SK-N-SH (cell line): ENCODE measurements around the gene MRAP2. TPM values are rescaled to one million over a fixed set of nuclear protein-coding genes. Genes with fewer than 3 reads are reported as not detected.

Source experiments
- CTCF ChIA-PET: fragments of 300-600, 350-600 bp; formaldehyde crosslinking; extraction: SDS; loops from one replicate; lab custom pipeline; 2021; lab: Yijun Ruan, JAX
- POLR2A ChIA-PET: fragments of 350-600 bp; sonication (Branson Sonifier 250); formaldehyde crosslinking; extraction: SDS; loops from one replicate; lab custom pipeline; 2020; ENCODE audit warnings: antibody characterized with exemption, inconsistent platforms; lab: Yijun Ruan, JAX
- DNase-seq: peaks from one replicate; pipeline ENCODE4 v3.0.0; 2012
- H2AFZ ChIP-seq: fragments of 200-600 bp; sonication (generic); 2 replicates; pipeline ENCODE4 v1.8.1; 2016; ENCODE audit warnings: antibody characterized with exemption, mild to moderate bottlenecking, low read depth
- H3F3A ChIP-seq: fragments of 200-600 bp; sonication (generic); replicated peaks from 2 replicates; pipeline ENCODE3; 2016; ENCODE audit warnings: antibody characterized with exemption, mild to moderate bottlenecking; ENCODE audit not compliant: insufficient read depth
- H3K27ac ChIP-seq, 2 experiments: fragments of 200-500 bp in 1 of 2; fragments of 200-600 bp in 1 of 2; sonication (Bioruptor generic) in 1 of 2; sonication (generic), shearing (Covaris generic) in 1 of 2; 2 replicates each; pipeline versions ENCODE4 v1.5.1 to v1.6.1; 2014 to 2016; ENCODE audit warnings: low read depth in 2 of 2, inconsistent platforms in 1 of 2, low read length in 1 of 2, mild to moderate bottlenecking in 1 of 2, mixed read lengths in 1 of 2
- H3K27me3 ChIP-seq: fragments of 200-600 bp; sonication (generic), shearing (Covaris generic); 2 replicates; pipeline ENCODE4 v1.6.1; 2016; ENCODE audit warnings: mixed run types; ENCODE audit not compliant: insufficient read depth
- H3K36me3 ChIP-seq, 2 experiments: fragments of 200-500 bp in 1 of 2; fragments of 200-600 bp in 1 of 2; sonication (Bioruptor generic) in 1 of 2; sonication (generic) in 1 of 2; replicated peaks in 1 of 2; 2 replicates each; pipeline versions ENCODE3 to v1.5.1; 2014 to 2016; ENCODE audit warnings: low read length in 1 of 2, mild to moderate bottlenecking in 1 of 2; ENCODE audit not compliant: insufficient read depth in 2 of 2, control insufficient read depth in 1 of 2
- H3K4me1 ChIP-seq, 2 experiments: fragments of 200-500 bp in 1 of 2; fragments of 200-600 bp in 1 of 2; sonication (Bioruptor generic) in 1 of 2; sonication (generic), shearing (Covaris generic) in 1 of 2; 2 replicates each; pipeline versions ENCODE4 v1.5.1 to v1.6.1; 2014 to 2016; ENCODE audit warnings: low read depth in 1 of 2, low read length in 1 of 2, mixed run types in 1 of 2; ENCODE audit not compliant: insufficient read depth in 2 of 2, control insufficient read depth in 1 of 2
- H3K4me2 ChIP-seq: fragments of 200-600 bp; sonication (generic), shearing (Covaris generic); 2 replicates; pipeline ENCODE4 v1.6.1; 2017; ENCODE audit warnings: mixed run types
- H3K4me3 ChIP-seq, 2 experiments: fragments of 200-500 bp in 1 of 2; fragments of 200-600 bp in 1 of 2; sonication (Bioruptor generic) in 1 of 2; sonication (generic), shearing (Covaris generic) in 1 of 2; 2 replicates each; pipeline versions ENCODE4 v1.5.1 to v1.8.1; 2014 to 2016; ENCODE audit warnings: low read depth in 2 of 2, inconsistent platforms in 1 of 2, low read length in 1 of 2, mild to moderate bottlenecking in 1 of 2, mixed read lengths in 1 of 2, moderate library complexity in 1 of 2
- H3K79me2 ChIP-seq: fragments of 200-600 bp; sonication (generic); 2 replicates; pipeline ENCODE4 v1.8.1; 2017; ENCODE audit warnings: mild to moderate bottlenecking; ENCODE audit not compliant: insufficient read depth
- H3K9ac ChIP-seq: fragments of 200-600 bp; sonication (generic); 2 replicates; pipeline ENCODE4 v1.6.1; 2017; ENCODE audit warnings: mixed run types
- H3K9me2 ChIP-seq: fragments of 200-600 bp; sonication (generic); 2 replicates; pipeline ENCODE4 v1.6.1; 2017; ENCODE audit warnings: mixed run types
- H3K9me3 ChIP-seq: fragments of 200-600 bp; sonication (generic); 2 replicates; pipeline ENCODE4 v1.6.1; 2017; ENCODE audit warnings: mixed run types, mild to moderate bottlenecking, moderate library complexity
- H4K20me1 ChIP-seq: fragments of 200-600 bp; sonication (generic); 2 replicates; pipeline ENCODE4 v1.6.1; 2017; ENCODE audit warnings: mild to moderate bottlenecking, mixed run types; ENCODE audit not compliant: insufficient read depth
- CHD2 ChIP-seq: fragments of 150-350 bp; IDR thresholded peaks from 2 replicates; pipeline ENCODE4 v1.6.1; 2018; ENCODE audit warnings: low read length; ENCODE audit not compliant: partially characterized antibody
- EP300 ChIP-seq, 2 experiments: IDR thresholded peaks; 2 replicates each; pipeline versions ENCODE4 v1.4.0 to v1.6.1; 2012; ENCODE audit warnings: borderline replicate concordance in 1 of 2, low read depth in 1 of 2, low read length in 1 of 2
- FOSL2 ChIP-seq: IDR thresholded peaks from 2 replicates; pipeline ENCODE4 v1.4.0; 2012; ENCODE audit warnings: low read depth, mild to moderate bottlenecking, moderate library complexity, borderline replicate concordance
- FOXJ3 ChIP-seq: sonication (generic); formaldehyde crosslinking; IDR thresholded peaks from 2 replicates; pipeline ENCODE4 v1.5.1; 2020; ENCODE audit warnings: mild to moderate bottlenecking, missing genetic modification reagents
- FOXM1 ChIP-seq: IDR thresholded peaks from 2 replicates; pipeline ENCODE4 v1.4.0; 2012; ENCODE audit warnings: low read depth, mild to moderate bottlenecking
- GABPA ChIP-seq: IDR thresholded peaks from 2 replicates; pipeline ENCODE4 v1.4.0; 2012; ENCODE audit warnings: low read depth, mild to moderate bottlenecking
- IRF3 ChIP-seq: fragments of 150-350 bp; IDR thresholded peaks from 2 replicates; pipeline ENCODE4 v1.6.1; 2016; ENCODE audit warnings: mild to moderate bottlenecking, low read depth, low read length
- MXI1 ChIP-seq: IDR thresholded peaks from 2 replicates; pipeline ENCODE4 v1.6.1; 2012; ENCODE audit warnings: mild to moderate bottlenecking, low read depth, low read length, improper control_type of control experiment
- NFIC ChIP-seq: IDR thresholded peaks from 2 replicates; pipeline ENCODE4 v1.4.0; 2012; ENCODE audit warnings: borderline replicate concordance
- NRF1 ChIP-seq: IDR thresholded peaks from 2 replicates; pipeline ENCODE4 v1.6.1; 2012; ENCODE audit warnings: low read depth, mild to moderate bottlenecking, low read length
- RAD21 ChIP-seq: IDR thresholded peaks from 2 replicates; pipeline ENCODE4 v1.6.1; 2012; ENCODE audit warnings: mild to moderate bottlenecking, low read length
- RCOR1 ChIP-seq: fragments of 150-350 bp; IDR thresholded peaks from 2 replicates; pipeline ENCODE4 v1.6.1; 2017; ENCODE audit warnings: antibody characterized with exemption, low read length
- RFX5 ChIP-seq: IDR thresholded peaks from 2 replicates; pipeline ENCODE4 v1.6.1; 2012; ENCODE audit warnings: mild to moderate bottlenecking, improper control_type of control experiment, low read length
- RXRA ChIP-seq: IDR thresholded peaks from 2 replicates; pipeline ENCODE4 v1.4.0; 2012; ENCODE audit warnings: low read depth, mild to moderate bottlenecking, borderline replicate concordance
- SMC3 ChIP-seq: IDR thresholded peaks from 2 replicates; pipeline ENCODE4 v1.6.1; 2012; ENCODE audit warnings: low read depth, low read length, improper control_type of control experiment
- TCF12 ChIP-seq: IDR thresholded peaks from 2 replicates; pipeline ENCODE4 v1.4.0; 2012
- TEAD4 ChIP-seq: IDR thresholded peaks from 2 replicates; pipeline ENCODE4 v1.4.0; 2012; ENCODE audit warnings: mild to moderate bottlenecking, borderline replicate concordance; ENCODE audit not compliant: insufficient read depth
- YY1 ChIP-seq: IDR thresholded peaks from 2 replicates; pipeline ENCODE4 v1.4.0; 2012; ENCODE audit warnings: low read depth, mild to moderate bottlenecking
- WGBS: methylation state at CpG from one replicate; pipeline ENCODE4 v1.1.6; 2017; ENCODE audit warnings: low lambda C conversion rate; 5-methylcytosine and 5-hydroxymethylcytosine counted together
- polyA plus RNA-seq, 3 experiments: library from polyadenylated mRNA; depleted of rRNA; stranded (reverse); fragments of >200 nt; gene quantifications; 2 replicates each; pipeline ENCODE4 v1.2.3, GENCODE V29; 2012
- TF ChIP-seq, protein P1 (sequence below): IDR thresholded peaks from 2 replicates; pipeline ENCODE4; 2012
- TF ChIP-seq, protein P2 (sequence below): IDR thresholded peaks from 2 replicates; pipeline ENCODE4 v1.4.0; 2012; ENCODE audit warnings: low read depth, borderline replicate concordance
- TF ChIP-seq, protein P3 (sequence below): fragments of 200-600 bp; sonication (generic); IDR thresholded peaks from 2 replicates; pipeline ENCODE4 v1.6.1; 2017; ENCODE audit warnings: antibody characterized with exemption, mild to moderate bottlenecking, moderate library complexity
- TF ChIP-seq, protein P4 (sequence below): fragments of 150-350 bp; IDR thresholded peaks from 2 replicates; pipeline ENCODE4 v1.6.1; 2017; ENCODE audit warnings: antibody characterized with exemption, low read length, low read depth, borderline replicate concordance
- TF ChIP-seq, protein P5 (sequence below): IDR thresholded peaks from 2 replicates; pipeline ENCODE4 v1.4.0; 2012; ENCODE audit warnings: low read depth, borderline replicate concordance

The MRAP2 gene
- polyA plus RNA-seq, 1 of the 3 experiments (the other 2 are of a cell fraction), result 0.12 TPM

DNA sequence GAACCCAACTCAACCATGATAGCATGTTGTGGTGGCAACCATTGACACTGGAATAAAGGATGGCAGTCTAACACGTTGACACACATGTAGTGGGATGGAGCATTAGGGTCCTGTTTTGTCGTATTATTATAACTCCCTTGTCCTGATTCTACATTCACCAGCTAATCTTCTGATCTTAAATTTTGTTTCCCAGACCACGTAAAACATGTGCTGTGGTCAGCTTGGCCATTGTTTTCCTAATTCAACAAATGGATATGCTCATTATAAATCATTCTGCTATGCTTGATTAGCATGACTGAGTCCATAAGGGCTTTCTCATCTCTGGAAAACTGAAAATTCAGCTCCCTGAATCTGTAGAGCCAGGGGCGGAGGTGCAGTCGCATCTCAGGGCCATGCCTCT lies 15.0 kb downstream of the MRAP2 start (continued):
- TF ChIP-seq MXI1 (0 out of 2 replicates have a peak, but pooled peaks have one; percentile 18), RFX5 (no peak), CHD2 (peak; percentile 22), YY1 (no peak), FOXM1 (no peak), RCOR1 (peak; percentile 56; the same call in 1 of the 2 replicates), RAD21 (0 out of 2 replicates have a peak, but pooled peaks have one; percentile 3), FOSL2 (no peak)
- TF ChIP-seq, protein P1, sequence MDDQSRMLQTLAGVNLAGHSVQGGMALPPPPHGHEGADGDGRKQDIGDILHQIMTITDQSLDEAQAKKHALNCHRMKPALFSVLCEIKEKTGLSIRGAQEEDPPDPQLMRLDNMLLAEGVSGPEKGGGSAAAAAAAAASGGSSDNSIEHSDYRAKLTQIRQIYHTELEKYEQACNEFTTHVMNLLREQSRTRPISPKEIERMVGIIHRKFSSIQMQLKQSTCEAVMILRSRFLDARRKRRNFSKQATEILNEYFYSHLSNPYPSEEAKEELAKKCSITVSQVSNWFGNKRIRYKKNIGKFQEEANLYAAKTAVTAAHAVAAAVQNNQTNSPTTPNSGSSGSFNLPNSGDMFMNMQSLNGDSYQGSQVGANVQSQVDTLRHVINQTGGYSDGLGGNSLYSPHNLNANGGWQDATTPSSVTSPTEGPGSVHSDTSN, result no peak

- no peaks in the 10 kb centered on the region for H3K36me3 ChIP-seq
- TF ChIP-seq SMC3, result no peak
- TF ChIP-seq GABPA, result no peak
- no peak for TF ChIP-seq TEAD4
- no peak for TF ChIP-seq CHD2
- no peak for TF ChIP-seq EP300 (IDR thresholded peaks at IDR 0.05; ENCODE audit: borderline replicate concordance in 1 of 2, low read depth in 1 of 2, low read length in 1 of 2)
- no peak for TF ChIP-seq FOXJ3 (CRISPR knock-in tag)
- TF ChIP-seq MXI1, result no peak
- no peak for TF ChIP-seq RAD21
- no peak for TF ChIP-seq IRF3
- TF ChIP-seq TCF12, result no peak
- TF ChIP-seq, protein P2, sequence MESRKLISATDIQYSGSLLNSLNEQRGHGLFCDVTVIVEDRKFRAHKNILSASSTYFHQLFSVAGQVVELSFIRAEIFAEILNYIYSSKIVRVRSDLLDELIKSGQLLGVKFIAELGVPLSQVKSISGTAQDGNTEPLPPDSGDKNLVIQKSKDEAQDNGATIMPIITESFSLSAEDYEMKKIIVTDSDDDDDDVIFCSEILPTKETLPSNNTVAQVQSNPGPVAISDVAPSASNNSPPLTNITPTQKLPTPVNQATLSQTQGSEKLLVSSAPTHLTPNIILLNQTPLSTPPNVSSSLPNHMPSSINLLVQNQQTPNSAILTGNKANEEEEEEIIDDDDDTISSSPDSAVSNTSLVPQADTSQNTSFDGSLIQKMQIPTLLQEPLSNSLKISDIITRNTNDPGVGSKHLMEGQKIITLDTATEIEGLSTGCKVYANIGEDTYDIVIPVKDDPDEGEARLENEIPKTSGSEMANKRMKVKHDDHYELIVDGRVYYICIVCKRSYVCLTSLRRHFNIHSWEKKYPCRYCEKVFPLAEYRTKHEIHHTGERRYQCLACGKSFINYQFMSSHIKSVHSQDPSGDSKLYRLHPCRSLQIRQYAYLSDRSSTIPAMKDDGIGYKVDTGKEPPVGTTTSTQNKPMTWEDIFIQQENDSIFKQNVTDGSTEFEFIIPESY, result no peak
- TF ChIP-seq, protein P3, sequence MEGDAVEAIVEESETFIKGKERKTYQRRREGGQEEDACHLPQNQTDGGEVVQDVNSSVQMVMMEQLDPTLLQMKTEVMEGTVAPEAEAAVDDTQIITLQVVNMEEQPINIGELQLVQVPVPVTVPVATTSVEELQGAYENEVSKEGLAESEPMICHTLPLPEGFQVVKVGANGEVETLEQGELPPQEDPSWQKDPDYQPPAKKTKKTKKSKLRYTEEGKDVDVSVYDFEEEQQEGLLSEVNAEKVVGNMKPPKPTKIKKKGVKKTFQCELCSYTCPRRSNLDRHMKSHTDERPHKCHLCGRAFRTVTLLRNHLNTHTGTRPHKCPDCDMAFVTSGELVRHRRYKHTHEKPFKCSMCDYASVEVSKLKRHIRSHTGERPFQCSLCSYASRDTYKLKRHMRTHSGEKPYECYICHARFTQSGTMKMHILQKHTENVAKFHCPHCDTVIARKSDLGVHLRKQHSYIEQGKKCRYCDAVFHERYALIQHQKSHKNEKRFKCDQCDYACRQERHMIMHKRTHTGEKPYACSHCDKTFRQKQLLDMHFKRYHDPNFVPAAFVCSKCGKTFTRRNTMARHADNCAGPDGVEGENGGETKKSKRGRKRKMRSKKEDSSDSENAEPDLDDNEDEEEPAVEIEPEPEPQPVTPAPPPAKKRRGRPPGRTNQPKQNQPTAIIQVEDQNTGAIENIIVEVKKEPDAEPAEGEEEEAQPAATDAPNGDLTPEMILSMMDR, result no peak
- no peak for TF ChIP-seq FOXM1
- TF ChIP-seq NFIC, result no peak
- no peak for TF ChIP-seq NRF1
- no peak for TF ChIP-seq RFX5
- no peak for TF ChIP-seq RXRA
- TF ChIP-seq FOSL2, result no peak
- TF ChIP-seq, protein P4, sequence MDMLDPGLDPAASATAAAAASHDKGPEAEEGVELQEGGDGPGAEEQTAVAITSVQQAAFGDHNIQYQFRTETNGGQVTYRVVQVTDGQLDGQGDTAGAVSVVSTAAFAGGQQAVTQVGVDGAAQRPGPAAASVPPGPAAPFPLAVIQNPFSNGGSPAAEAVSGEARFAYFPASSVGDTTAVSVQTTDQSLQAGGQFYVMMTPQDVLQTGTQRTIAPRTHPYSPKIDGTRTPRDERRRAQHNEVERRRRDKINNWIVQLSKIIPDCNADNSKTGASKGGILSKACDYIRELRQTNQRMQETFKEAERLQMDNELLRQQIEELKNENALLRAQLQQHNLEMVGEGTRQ, result no peak
- TF ChIP-seq, protein P5, sequence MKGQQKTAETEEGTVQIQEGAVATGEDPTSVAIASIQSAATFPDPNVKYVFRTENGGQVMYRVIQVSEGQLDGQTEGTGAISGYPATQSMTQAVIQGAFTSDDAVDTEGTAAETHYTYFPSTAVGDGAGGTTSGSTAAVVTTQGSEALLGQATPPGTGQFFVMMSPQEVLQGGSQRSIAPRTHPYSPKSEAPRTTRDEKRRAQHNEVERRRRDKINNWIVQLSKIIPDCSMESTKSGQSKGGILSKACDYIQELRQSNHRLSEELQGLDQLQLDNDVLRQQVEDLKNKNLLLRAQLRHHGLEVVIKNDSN, result no peak
- TF ChIP-seq, all 33 proteins: peak for 0
- ChIA-PET POLR2A (no interaction called here), CTCF (interaction anchor here (0.9 kb wide), 1 partner anchor 18 kb away, joined by 4 read pairs; no protein-coding TSS in a partner anchor)
- Histone ChIP-seq H3K79me2 (no peaks in the 10 kb centered on the region), H3K4me2 (no peak overlapping the region), H3K9me2 (no peaks in the 10 kb centered on the region), H3K4me1 (peaks cover 0 to 17% of the 10 kb centered on the region in 2 experiments; a peak in 3 of 4 replicates), H4K20me1 (no peaks in the 10 kb centered on the region), H3K9ac (no peak overlapping the region), H3F3A (no peaks in the 10 kb centered on the region), H3K27me3 (no peaks in the 10 kb centered on the region; the same call in 1 of the 2 replicates), H3K4me3 (no peak overlapping the region), H2AFZ (no peak overlapping the region), H3K9me3 (no peaks in the 10 kb centered on the region), H3K27ac (no peak overlapping the region)
- WGBS, result 76% methylated on average over 4 of the region's 5 CpGs
- no peak for DNase-seq
Measured at GRCh38 chr6:84050408-84050807, 16.8 kb downstream of the MRAP2 start.
